HG03575 (cell line): ENCODE results near the gene PNPO.

Source experiments
- ATAC-seq: cut with Tn5 transposase; IDR thresholded peaks from one replicate; pipeline ENCODE4 v1.9.1; 2021; ENCODE audit not compliant: unreplicated experiment, insufficient number of reproducible peaks, low FRiP score; ENCODE audit errors: extremely low read depth

Gene PNPO

GRCh38 chr17:47941246-47942095 is at the start of gene PNPO:
Gene PNPO, plus strand, starts transcription at chr17:47941571. Its CDS starts 105 bp downstream, at chr17:47941676.
- ATAC-seq = peak; percentile 74

- ATAC-seq = no peak
Observed at GRCh38 chr17:47894498-47895346, 46.6 kb upstream of the PNPO start.

- ATAC-seq = no peak
Observed at GRCh38 chr17:47895347-47895855, 46.0 kb upstream of the PNPO start.

- peak; percentile 80 for ATAC-seq
Observed at GRCh38 chr17:47895856-47896671, 45.3 kb upstream of the PNPO start, which contains the start of gene SP2. Gene SP2, plus strand, starts transcription at chr17:47896236. Its CDS starts 51 bp downstream, at chr17:47896287.

GRCh38 chr17:47896672-47897490 is 44.5 kb upstream of the PNPO start:
- no peak for ATAC-seq

- no peak for ATAC-seq
Observed at GRCh38 chr17:47897561-47897960, 43.8 kb upstream of the PNPO start.

- ATAC-seq = no peak
Observed at GRCh38 chr17:47898241-47898640, 43.1 kb upstream of the PNPO start.

- no peak for ATAC-seq
Observed at GRCh38 chr17:47899643-47900042, 41.7 kb upstream of the PNPO start.

- ATAC-seq = no peak
Observed at GRCh38 chr17:47901423-47901822, 39.9 kb upstream of the PNPO start.

GRCh38 chr17:47902039-47902744 is 39.2 kb upstream of the PNPO start:
- ATAC-seq = no peak

- ATAC-seq = no peak
Observed at GRCh38 chr17:47905221-47905733, 36.1 kb upstream of the PNPO start.

GRCh38 chr17:47906443-47906842 is 34.9 kb upstream of the PNPO start:
- no peak for ATAC-seq

- ATAC-seq = no peak
Observed at GRCh38 chr17:47907932-47908562, 33.3 kb upstream of the PNPO start.

- ATAC-seq = no peak
Observed at GRCh38 chr17:47913050-47913449, 28.3 kb upstream of the PNPO start.

- ATAC-seq = no peak
Observed at GRCh38 chr17:47914306-47914948, 26.9 kb upstream of the PNPO start.

GRCh38 chr17:47915776-47916398 is 25.5 kb upstream of the PNPO start:
- no peak for ATAC-seq
